ENCODE measurements around the gene ITGAE.
"Not testable (repeated sequence)": the region's sequence is repeated elsewhere in the genome, so short reads cannot be mapped to it uniquely, and the experiment has no call there.

Gene ITGAE

DNA sequence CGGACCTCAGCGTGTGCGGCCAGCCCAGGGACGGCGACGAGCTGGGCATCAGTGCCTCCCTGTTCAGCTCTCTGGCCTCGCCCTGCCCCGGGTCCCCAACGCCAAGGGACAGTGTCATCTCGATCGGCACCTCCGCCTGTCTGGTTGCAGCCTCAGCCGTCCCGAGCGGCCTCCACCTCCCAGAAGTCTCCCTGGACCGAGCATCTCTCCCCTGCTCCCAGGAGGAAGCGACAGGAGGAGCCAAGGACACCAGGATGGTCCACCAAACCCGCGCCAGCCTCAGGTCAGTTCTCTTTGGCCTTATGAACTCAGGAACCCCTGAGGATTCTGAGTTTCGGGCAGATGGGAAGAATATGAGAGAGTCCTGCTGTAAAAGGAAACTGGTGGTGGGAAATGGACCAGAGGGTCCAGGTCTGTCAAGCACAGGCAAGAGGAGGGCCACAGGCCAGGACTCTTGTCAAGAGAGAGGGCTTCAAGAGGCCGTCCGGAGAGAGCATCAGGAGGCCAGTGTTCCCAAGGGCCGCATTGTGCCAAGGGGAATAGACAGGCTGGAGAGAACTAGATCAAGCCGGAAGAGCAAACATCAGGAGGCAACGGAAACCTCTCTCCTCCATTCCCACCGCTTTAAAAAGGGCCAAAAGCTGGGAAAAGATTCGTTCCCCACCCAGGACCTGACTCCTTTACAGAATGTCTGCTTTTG lies 76.5 kb downstream of the ITGAE start:
- DNase-seq: no peak

DNA sequence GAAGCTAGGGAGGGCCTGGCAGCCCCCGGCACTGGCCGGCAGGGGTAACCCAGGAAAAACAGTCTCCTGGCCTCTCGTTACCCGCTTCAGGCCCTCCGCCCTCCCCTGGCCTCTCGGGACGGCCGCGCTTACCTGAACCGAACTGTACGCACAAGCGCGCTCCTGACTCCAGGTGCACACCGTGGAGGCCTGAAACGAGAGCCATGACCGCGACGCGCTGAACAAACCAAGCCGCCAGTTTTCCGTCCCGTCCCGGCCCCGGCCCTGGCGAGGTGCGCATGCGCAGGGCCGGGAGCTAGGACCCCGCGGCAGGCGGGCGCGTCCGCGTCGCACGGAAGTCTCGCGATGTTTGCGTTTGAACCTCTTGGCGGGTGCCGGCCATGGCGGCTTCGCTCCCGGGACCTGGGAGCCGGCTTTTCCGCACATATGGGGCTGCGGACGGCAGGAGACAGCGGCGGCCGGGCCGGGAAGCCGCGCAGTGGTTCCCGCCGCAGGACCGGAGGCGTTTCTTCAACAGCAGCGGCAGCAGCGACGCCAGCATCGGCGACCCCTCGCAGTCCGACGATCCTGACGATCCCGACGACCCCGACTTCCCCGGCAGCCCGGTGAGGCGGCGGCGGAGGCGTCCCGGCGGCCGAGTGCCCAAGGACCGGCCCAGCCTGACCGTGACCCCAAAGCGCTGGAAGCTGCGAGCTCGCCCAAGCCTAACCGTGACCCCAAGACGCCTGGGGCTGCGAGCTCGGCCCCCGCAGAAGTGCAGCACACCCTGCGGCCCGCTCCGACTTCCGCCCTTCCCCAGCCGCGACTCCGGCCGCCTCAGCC lies 77.2 kb downstream of the ITGAE start, which contains the start of gene HASPIN:
HASPIN (plus strand) TSS at position 348 of the 822 bp plus-strand sequence; CDS start at position 381, 33 bp downstream.
- peak; percentile 89 for DNase-seq

DNA sequence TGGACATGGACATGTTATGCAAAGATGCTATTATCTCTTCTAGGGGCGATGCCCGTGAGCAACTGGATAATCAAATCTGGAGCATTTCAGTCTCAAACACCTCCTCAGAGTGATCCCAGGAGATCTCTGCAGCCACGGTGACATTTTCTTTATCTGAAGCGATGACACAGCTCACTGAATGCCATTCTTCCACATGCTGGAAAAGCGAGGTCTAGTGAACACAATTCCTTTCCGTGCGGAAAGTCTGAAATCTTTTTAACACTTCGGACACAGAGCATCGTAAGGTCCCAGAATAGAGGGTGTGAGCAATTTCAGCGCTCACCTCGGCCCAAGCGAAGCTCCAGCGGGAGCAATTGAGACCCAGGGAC lies 77.8 kb downstream of the ITGAE start:
- no peak for DNase-seq

DNA sequence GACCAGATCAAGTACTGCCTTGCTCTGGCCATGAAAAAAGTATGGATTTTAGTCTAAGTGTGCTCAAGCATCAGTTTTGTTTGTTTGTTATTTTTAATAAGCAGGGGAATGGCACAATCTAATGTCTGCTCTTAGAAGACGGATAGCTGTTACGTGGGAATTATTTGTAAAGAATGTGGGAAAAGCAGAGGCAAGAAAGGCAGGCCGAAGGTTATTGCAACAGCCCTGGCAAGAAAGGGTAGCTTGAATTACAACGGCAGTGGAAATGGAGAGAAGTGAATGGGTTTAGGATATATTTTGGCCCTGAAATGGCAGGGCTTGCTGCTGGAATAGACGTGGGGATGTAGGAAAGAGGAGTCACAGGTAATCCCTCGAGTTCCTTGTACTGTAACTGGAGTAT lies 78.3 kb downstream of the ITGAE start:
- DNase-seq: no peak

DNA sequence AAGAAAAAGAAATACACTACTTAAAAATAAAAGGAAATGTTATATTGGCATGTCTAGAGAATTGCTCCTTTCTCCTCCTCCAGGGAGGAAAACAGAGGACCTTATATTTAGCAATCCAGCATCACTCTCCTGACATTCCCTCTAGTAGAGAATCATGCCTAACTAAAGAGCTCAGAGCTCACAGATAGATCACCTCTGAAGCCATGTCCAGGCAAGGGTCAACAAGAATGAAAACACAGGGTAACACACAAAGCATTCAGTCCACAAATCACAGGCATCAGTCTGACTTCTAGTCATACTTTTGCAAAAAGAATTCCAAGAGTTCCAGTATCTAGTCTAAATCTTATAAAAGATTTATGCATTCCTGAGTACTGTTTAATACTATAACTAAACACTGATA lies 81.7 kb downstream of the ITGAE start:
- DNase-seq: no peak

DNA sequence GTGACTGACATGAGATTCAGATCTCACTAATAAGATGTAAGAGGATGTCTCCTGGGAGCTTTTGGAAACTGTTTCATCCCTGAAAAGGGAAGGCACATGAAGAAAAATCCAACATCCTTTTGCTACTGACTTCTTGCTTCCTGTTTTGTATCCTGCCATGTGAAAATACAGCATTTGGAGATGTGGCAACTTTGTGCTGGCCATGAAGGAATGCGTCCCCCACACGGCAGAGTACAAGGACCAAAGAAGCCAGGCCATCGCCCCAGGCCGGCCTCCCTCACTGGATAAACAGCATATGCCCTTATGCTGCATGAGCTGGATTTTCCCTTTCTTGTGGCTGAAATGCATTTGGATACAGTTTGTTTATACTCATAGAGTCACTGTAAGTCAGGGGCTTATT lies 82.8 kb downstream of the ITGAE start:
- no peak for DNase-seq

DNA sequence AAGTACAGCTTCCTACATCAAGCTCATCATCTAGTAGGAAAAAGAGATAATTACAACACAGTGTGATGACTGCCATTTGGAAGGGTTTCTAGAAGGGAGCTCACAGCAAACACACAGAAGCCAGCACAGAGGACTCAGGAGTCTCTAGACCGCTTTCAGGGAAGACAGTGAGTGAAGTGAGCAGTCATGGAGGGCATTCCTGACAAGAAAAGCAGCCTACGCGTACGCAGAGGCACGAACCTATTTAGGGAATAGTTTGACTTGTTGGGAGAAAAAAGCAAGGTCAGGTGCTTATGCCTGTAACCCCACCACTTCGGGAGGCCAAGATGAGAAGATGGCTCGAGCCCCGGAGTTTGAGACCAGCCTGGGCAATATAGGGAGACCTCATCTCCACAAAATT lies 85.7 kb downstream of the ITGAE start:
- DNase-seq: no peak

DNA sequence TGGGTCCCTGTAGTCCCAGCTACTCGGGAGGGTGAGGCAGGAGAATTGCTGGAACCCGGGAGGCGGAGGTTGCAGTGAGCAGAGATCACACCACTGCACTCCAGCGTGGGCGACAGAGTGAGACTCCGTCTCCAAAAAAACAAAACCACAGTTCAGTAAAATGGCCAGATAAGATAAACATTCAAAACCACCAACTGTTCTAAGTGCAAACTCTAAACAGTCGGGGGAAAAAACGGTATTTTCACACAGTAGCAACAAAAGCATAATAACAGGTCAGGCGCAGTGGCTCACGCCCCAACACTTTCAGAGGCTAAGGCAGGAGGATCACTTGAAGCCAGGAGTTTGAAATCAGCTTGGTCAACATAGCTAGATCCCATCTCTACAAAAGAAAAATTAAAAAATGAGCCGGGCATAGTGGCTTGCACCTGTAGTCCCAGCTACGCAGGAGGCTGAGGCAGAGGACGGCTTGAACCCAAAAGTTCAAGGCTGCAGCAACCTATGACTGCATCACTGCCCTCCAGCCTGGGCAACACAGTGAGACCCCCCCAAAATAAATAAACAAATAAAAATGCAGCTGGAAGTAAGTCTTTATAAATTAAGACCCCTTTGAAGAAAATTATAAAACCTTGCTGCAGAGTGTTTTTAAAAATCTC lies 88.1 kb downstream of the ITGAE start:
- DNase-seq: no peak

DNA sequence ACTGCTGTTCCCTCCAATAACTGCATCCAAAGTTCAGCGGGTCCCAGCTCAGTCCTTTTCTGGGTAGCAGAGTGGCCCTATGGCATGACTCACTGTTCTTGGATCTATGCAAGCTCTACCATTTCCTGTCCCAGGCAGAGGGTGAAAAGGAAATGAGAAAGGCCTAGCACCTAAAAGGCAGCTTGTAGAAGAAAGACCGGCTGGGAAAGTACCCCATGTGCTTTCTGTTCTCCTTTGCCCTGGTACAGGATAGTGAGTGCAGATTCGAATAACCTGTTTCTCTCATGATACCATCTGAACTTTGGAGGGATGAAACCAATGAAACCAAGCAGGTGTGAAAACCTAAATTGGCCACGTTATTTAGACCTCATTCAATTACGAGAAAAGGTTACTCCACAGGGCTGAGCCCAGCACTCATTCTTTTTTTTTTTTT lies 90.0 kb downstream of the ITGAE start:
- peak; percentile 47 for DNase-seq

DNA sequence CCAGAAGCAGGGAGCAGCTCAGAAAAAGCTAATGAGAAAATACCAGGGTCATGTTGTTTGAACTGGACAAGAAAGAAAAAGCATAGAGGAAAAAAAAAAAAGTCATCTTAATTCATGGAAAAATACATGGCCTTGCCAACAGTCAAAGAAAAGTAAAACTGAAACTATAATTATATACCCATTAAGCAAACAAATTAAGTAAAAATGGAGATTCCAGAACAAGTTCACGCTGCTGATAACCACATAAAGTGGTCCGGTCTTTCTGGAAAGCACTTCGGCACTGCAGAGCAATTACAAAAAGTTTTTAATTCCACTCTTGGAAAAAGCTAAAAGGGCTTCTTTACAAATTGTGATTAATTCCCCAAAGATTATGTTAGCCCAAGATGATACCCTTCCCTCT lies 92.6 kb downstream of the ITGAE start:
- no peak for DNase-seq

DNA sequence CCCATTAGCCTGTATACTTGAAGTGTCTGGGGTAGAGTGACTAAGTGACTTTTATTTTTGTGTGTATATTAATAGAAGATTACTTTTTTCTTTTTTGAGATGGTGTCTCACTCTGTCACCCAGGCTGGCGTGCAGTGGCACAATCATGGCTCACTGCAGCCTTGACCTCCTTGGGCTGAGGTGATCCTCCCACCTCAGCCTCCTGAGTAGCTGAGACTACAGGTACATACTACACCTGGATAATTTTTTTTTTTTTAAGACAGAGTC lies 95.3 kb downstream of the ITGAE start:
- not testable (repeated sequence) for DNase-seq

DNA sequence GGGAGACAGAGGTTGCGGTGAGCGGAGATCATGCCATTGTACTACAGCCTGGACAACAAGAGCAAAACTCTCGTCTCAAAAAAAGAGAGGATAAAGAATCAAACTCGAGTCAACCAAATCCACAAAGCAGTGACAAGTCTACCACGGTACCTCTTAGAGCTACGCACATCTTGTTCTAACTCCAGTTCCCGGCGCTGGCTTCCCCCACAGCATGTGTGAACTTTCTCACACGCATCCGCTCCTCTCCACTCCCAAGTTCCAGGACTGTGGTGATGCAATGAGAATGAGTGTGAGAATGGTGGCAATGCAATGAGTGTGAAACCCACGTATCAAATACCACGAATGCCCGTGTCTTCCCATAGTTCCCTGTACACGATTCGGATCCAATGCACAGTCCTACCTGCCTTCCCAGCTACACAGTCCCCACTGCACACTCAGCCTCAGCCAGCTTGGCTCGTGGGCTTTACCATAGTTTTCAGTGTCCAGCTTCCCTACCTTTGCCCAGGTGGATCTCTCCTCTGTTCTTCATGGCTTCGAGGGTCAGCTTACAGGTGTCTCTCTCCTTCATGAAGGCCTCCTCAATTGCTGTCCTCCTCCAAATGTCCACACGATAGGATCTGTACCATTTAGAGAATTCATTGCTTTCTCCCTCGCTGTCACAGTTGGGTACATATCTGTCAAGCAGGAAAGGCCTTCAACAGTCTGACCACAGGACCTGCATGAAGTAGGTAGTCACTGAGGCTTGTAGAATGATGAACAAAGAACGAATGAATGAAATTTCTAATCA lies 95.9 kb downstream of the ITGAE start:
- DNase-seq: no peak

DNA sequence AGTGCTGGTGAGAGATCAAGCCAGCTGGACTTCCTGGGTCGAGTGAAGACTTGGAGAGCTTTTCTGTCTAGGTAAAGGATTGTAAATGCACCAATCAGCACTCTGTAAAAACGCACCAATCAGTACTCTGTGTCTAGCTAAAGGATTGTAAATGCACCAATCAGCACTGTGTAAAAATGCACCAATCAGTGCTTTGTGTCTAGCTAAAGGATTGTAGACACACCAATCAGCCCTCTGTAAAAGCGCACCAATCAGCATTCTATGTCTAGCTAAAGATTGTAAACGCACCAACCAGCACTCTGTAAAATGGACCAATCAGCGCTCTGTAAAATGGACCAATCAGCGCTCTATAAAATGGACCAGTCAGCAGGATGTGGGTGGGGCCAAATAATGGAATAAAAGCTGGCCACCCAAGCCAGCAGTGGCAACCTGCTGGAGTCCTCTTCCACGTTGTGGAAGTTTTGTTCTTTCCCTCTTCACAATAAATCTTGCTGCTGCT lies 98.9 kb downstream of the ITGAE start:
- DNase-seq: not testable (repeated sequence)

DNA sequence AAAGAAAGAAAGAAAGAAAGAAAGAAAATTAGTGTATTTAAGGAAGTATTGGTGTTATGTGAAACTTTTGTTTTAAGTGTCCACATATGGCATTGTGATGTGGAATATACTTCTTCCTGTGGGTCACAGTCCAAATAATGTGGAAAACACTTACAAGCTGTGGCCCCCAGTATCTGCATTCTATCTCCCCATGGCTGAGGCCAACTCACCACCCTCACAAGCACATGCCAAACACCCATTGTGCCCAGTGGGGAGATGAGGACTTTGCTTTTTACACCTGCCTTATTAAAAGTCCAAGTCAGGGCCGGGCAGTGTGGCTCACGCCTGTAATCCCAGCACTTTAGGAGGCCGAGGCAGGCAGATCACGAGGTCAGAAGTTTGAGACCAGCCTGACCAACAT lies 101.0 kb downstream of the ITGAE start:
- no peak for DNase-seq

DNA sequence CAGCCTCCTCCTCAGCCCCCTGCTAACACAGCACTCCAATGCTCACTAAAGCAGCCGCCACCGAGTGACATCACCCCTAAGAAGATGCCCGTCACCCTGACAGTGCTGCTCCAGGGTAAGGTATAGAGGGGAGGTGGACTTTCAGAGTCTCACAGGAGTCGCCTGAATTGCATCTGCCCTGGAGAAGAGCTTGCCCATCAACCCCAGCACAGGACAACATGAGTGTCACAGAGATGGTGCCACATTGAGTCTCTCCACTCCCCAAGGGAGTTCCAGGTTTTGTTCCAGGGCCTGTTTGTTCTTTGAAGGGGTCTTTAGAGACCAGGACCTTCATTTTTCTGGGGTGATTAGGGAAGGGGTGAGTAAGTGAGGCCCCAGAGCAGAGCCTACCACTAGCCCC lies 102.8 kb downstream of the ITGAE start:
- DNase-seq: no peak

DNA sequence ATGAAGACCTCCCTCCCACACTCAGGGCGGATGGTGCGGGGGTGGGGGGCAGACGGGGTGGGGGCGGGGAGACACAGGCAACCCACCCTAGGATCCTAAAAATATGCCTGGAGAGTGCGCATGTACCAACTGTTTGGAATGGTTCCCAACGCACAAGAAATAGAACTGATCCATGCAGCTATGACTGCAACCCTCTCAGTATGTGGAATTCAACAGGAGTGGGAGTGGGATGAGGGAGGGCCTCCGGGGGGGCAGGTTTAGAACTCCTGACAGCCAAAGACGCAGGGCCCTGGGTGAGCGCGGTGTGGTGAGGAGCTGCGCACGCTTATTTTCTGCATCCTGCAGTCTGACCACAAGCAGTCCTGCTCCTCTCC lies 103.9 kb downstream of the ITGAE start:
- no peak for DNase-seq

DNA sequence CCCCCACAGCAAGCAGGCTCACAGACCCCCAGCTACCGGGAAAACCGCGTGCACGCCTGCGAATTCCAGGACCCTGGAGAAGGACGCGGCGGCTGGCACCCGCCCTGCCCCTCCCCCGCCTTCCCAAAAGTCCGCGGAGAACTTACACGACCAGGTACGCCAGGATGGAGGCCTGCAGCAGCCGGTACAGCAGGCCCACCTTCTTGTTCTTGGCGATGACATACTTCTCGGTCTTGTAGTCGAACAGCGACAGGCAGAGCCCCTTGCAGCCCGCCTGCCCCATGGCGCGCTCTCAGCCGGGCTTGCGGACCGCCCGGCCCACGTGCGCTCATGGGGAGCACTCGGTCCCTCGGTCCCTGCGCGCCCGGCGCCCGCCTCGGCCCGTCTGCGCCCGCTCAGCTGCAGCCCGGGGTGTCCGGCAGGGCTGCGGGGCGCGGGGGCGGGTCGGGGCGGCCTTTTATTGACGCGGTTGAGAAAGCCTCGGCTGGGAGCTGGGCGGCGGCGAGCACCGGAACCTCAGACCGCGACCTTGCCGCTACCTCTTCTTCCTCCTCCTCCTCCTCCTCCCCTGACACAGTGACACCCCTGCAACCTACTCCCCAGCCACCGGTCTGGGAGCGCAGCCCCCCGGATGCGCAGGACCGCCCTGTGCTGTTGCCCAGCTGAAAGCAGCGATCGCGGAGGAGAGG lies 105.1 kb downstream of the ITGAE start, which contains the start of gene P2RX5:
P2RX5 (minus strand) TSS at position 433 of the 689 bp plus-strand sequence; CDS start at position 283, 150 bp downstream.
- DNase-seq: no peak

DNA sequence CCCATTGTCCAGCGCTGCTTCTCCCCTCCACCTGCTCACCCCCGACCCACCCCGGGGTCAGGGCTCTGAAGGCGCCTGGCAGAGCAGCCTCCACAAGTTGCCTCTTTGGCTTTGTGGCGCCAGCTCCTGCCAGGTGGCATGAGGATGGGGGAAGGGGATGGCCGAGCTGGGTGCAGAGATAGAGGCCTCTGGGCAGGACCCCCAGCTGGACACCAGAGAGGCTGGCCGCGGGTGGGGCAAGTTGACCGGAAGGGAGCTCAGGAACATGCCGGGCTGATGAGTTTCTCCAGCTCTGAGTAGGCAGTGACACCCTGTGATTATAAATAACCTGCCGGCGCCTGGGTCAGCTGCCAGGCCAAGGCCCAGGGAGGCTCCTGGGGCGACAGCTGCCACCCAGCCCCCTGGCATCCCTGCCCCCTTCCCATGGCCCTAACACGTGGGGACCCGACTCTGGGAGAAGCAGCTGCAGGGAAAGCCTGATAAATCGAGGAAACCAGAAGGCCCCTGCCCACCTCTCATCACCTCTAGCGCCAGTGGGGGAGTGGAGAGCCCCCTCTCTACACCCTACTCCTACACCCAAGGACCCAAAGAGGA lies 105.8 kb downstream of the ITGAE start:
- DNase-seq: no peak

DNA sequence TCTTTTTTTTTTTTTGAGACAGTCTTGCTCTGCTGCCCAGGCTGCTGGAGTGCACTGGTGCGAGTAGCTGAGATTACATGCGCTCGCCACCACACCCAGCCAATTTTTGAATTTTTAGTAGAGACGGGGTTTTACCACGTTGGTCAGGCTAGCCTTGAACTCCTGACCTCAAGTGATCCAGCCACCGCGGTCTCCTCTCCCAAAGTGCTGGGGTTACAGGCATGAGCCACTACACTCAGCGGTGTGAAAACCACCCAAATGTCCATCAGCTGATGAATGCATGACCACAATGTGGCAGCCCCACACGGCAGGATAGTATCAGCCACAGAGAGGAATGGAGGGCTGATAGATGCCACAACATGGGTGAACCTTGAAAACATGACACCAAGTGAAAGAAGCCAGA lies 107.2 kb downstream of the ITGAE start:
- DNase-seq: no peak

DNA sequence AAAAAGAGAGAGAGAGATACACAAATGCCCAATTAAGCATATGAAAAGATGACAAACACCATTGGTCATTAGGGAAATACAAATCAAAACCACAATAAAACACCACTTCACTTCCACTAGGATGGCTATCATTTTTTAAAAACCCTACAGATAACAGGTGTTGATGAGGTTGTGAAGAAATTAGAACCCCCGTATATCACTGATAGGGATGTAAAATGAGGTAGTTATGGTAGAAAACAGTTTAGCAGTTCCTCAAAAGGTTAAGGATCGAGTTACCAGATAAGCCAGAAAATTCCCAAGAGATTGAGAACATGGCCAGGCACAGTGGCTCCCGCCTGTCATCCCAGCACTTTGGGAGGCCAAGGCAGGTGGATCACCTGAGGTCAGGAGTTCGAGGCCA lies 107.8 kb downstream of the ITGAE start:
- no peak for DNase-seq

DNA sequence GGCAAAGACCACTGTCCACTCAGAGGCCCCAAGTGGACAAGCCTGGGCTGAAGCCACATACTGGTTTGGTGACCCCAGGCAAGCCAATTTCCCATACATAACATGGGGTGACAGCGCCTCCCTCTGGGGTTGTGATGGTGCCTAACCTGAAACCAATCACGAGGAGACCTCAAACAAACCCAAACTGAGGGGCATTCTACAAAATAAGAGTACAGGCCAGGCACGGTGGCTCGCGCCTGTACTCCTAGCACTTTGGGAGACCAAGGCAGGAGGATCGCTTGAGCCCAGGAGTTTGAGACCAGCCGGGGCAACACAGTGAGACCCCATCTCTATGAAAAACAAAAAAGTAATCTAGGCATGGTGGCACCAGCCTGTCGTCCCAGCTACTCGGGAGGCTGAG lies 108.6 kb downstream of the ITGAE start:
- no peak for DNase-seq

DNA sequence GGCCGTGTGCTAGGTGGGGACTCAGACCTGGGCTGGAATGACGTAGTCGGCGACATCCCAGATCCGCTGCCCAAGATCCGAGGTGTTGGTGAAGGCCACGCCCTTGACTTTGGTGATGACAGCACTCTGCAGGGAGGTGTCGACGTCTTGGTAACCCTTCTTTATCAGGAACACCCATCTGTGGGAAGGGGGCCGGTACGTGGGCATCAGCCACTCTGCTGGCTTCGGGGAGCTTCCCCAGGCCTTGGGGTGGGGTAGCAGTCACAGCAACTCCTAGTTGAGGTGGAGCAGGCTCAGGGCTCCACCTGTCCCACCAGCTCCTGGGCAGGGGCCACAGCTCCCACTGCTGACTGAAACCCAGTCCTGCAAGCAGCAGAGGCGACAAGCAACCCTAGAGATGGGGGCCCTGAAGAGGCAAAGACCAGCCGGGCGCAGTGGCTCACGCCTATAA lies 109.3 kb downstream of the ITGAE start:
- no peak for DNase-seq
